Activated effector memory CD4-positive, alpha-beta T cell treated with Interleukin-2 at 50 U/mL for 16 hours (primary cell): ENCODE data around the gene DSCAML1.

ENCODE experiments used
- DNase-seq: peaks from one replicate; pipeline ENCODE4 v3.0.0-alpha.2; 2020

Gene DSCAML1

GRCh38 chr11:117796872-117797529 is at the start of gene DSCAML1:
DSCAML1 (minus strand) TSS chr11:117797216; CDS start chr11:117797079, 137 bp downstream.
- DNase-seq: no peak

- DNase-seq: peak; percentile 72
These were observed 46.9 kb upstream of the DSCAML1 start for GRCh38 chr11:117843666-117844484.

- DNase-seq: no peak
These were observed 45.3 kb upstream of the DSCAML1 start for GRCh38 chr11:117842131-117842941.

- no peak for DNase-seq
These were observed 44.6 kb upstream of the DSCAML1 start for GRCh38 chr11:117841551-117842031.

- no peak for DNase-seq
These were observed 44.0 kb upstream of the DSCAML1 start for GRCh38 chr11:117840881-117841550.

GRCh38 chr11:117839936-117840813 is 43.2 kb upstream of the DSCAML1 start:
- DNase-seq: no peak

GRCh38 chr11:117839380-117839881 is 42.4 kb upstream of the DSCAML1 start:
- no peak for DNase-seq

- DNase-seq: no peak
These were observed 41.9 kb upstream of the DSCAML1 start for GRCh38 chr11:117838901-117839300.

GRCh38 chr11:117837791-117838190 is 40.8 kb upstream of the DSCAML1 start:
- no peak for DNase-seq

- no peak for DNase-seq
These were observed 40.2 kb upstream of the DSCAML1 start for GRCh38 chr11:117837070-117837776.

GRCh38 chr11:117836077-117836960 is 39.3 kb upstream of the DSCAML1 start:
- DNase-seq: no peak

- no peak for DNase-seq
These were observed 38.6 kb upstream of the DSCAML1 start for GRCh38 chr11:117835576-117835975.

- no peak for DNase-seq
These were observed 37.9 kb upstream of the DSCAML1 start for GRCh38 chr11:117834838-117835443.

- DNase-seq: no peak
These were observed 37.2 kb upstream of the DSCAML1 start for GRCh38 chr11:117834068-117834810.

- DNase-seq: no peak
These were observed 36.4 kb upstream of the DSCAML1 start for GRCh38 chr11:117833401-117833891.

GRCh38 chr11:117832511-117832910 is 35.5 kb upstream of the DSCAML1 start:
- DNase-seq: no peak

- DNase-seq: no peak
These were observed 34.8 kb upstream of the DSCAML1 start for GRCh38 chr11:117831661-117832415.
